ENCODE data around the gene CTNND2.

Gene CTNND2

GRCh38 chr5:11904265-11904906, at the start of gene CTNND2:
Gene CTNND2 (minus strand): TSS chr5:11904446. CDS start chr5:11903853, 593 bp downstream.
- peak; percentile 72 for DNase-seq

- DNase-seq: no peak
Measured at GRCh38 chr5:11946317-11946716, 42.1 kb upstream of the CTNND2 start.

GRCh38 chr5:11941566-11941965, 37.3 kb upstream of the CTNND2 start:
- no peak for DNase-seq

GRCh38 chr5:11931638-11932037, 27.4 kb upstream of the CTNND2 start:
- DNase-seq: no peak

- DNase-seq: no peak
Measured at GRCh38 chr5:11928909-11929308, 24.7 kb upstream of the CTNND2 start.

- DNase-seq: no peak
Measured at GRCh38 chr5:11925701-11926100, 21.5 kb upstream of the CTNND2 start.

- no peak for DNase-seq
Measured at GRCh38 chr5:11922394-11922793, 18.1 kb upstream of the CTNND2 start.

- peak; percentile 95 for DNase-seq
Measured at GRCh38 chr5:11918463-11919045, 14.3 kb upstream of the CTNND2 start.

GRCh38 chr5:11909471-11909870, 5.2 kb upstream of the CTNND2 start:
- DNase-seq: no peak

- DNase-seq: no peak
Measured at GRCh38 chr5:11906497-11906896, 2.3 kb upstream of the CTNND2 start.

- no peak for DNase-seq
Measured at GRCh38 chr5:11905206-11905605, 960 bp upstream of the CTNND2 start.

GRCh38 chr5:11903614-11904264, 507 bp downstream of the CTNND2 start:
- DNase-seq: no peak

GRCh38 chr5:11903121-11903613, 1.1 kb downstream of the CTNND2 start:
- DNase-seq: no peak

GRCh38 chr5:11902201-11902619, 2.0 kb downstream of the CTNND2 start:
- peak; percentile 47 for DNase-seq

- DNase-seq: no peak
Measured at GRCh38 chr5:11898787-11899186, 5.5 kb downstream of the CTNND2 start.

- DNase-seq: no peak
Measured at GRCh38 chr5:11897781-11898180, 6.5 kb downstream of the CTNND2 start.

GRCh38 chr5:11894992-11895391, 9.3 kb downstream of the CTNND2 start:
- no peak for DNase-seq

GRCh38 chr5:11892832-11893231, 11.4 kb downstream of the CTNND2 start:
- no peak for DNase-seq

- no peak for DNase-seq
Measured at GRCh38 chr5:11890777-11891176, 13.5 kb downstream of the CTNND2 start.

GRCh38 chr5:11888221-11888620, 16.0 kb downstream of the CTNND2 start:
- no peak for DNase-seq

- DNase-seq: peak; percentile 86
Measured at GRCh38 chr5:11878814-11879213, 25.4 kb downstream of the CTNND2 start.

- no peak for DNase-seq
Measured at GRCh38 chr5:11873587-11873986, 30.7 kb downstream of the CTNND2 start.

- DNase-seq: no peak
Measured at GRCh38 chr5:11869203-11869602, 35.0 kb downstream of the CTNND2 start.

- DNase-seq: no peak
Measured at GRCh38 chr5:11863911-11864310, 40.3 kb downstream of the CTNND2 start.
